Urinary bladder (tissue), 4 donors: Measurements from ENCODE around the gene SF3A2. TPM values are rescaled to one million over a fixed set of nuclear protein-coding genes. Genes with fewer than 3 reads are reported as not detected.
"Not testable (repeated sequence)": the region's sequence is repeated elsewhere in the genome, so short reads cannot be mapped to it uniquely, and the experiment has no call there.

ENCODE experiments used
- DNase-seq: peaks from one replicate; pipeline ENCODE4 v3.0.0-alpha.2; 2015; ENCODE audit errors: extremely low spot score
- H3K27ac ChIP-seq: one replicate; pipeline ENCODE4 v1.5.1; 2013; ENCODE audit warnings: low read depth, mild to moderate bottlenecking, moderate library complexity
- H3K36me3 ChIP-seq: one replicate; pipeline ENCODE4 v1.6.1; 2013; ENCODE audit warnings: mild to moderate bottlenecking, moderate library complexity; ENCODE audit not compliant: insufficient read depth
- H3K4me1 ChIP-seq: one replicate; pipeline ENCODE4 v1.6.1; 2013; ENCODE audit warnings: mild to moderate bottlenecking, moderate library complexity; ENCODE audit not compliant: insufficient read depth
- H3K4me3 ChIP-seq: one replicate; pipeline ENCODE4 v1.5.1; 2013; ENCODE audit warnings: low read depth, low read length
- WGBS: extraction: QIAGEN DNeasy Blood & Tissue Kit; methylation state at CpG from one replicate; pipeline ENCODE4 v1.1.7; 2013; 5-methylcytosine and 5-hydroxymethylcytosine counted together
- polyA plus RNA-seq: library from polyadenylated mRNA; stranded (reverse); fragments of 200-250 nt; gene quantifications from one replicate; pipeline ENCODE4 v1.2.3, GENCODE V29; 2013
- total RNA-seq: library from RNA; depleted of rRNA; stranded (reverse); fragments of >200 nt; gene quantifications from one replicate; pipeline ENCODE4 v1.2.3, GENCODE V29; 2014
- donor health status: healthy with polysubstance abuse.
- donor health status: healthy.

SF3A2 gene
- total and polyA plus RNA-seq, 2 donors: 32.5 to 69.9 TPM

- no peak overlapping the region for H3K4me3 ChIP-seq
- WGBS: 91% methylated on average over 22 of the region's 22 CpGs
- DNase-seq: no peak
- no peaks in the 10 kb centered on the region for H3K4me1 ChIP-seq
- H3K27ac ChIP-seq: no peak overlapping the region
- H3K36me3 ChIP-seq: no peaks in the 10 kb centered on the region
These were observed 38.3 kb upstream of the SF3A2 start for GRCh38 chr19:2198317-2198716.

GRCh38 chr19:2199215-2199614 is 37.4 kb upstream of the SF3A2 start:
- WGBS: 77% methylated on average over 18 of the region's 18 CpGs
- H3K4me1 ChIP-seq: no peaks in the 10 kb centered on the region
- no peak overlapping the region for H3K4me3 ChIP-seq
- no peak overlapping the region for H3K27ac ChIP-seq
- DNase-seq: no peak
- H3K36me3 ChIP-seq: no peaks in the 10 kb centered on the region

- H3K4me3 ChIP-seq: no peak overlapping the region
- H3K36me3 ChIP-seq: no peaks in the 10 kb centered on the region
- no peak for DNase-seq
- 92% methylated on average over 37 of the region's 37 CpGs for WGBS
- H3K27ac ChIP-seq: no peak overlapping the region
- no peaks in the 10 kb centered on the region for H3K4me1 ChIP-seq
These were observed 36.6 kb upstream of the SF3A2 start for GRCh38 chr19:2199861-2200623.

- not testable (repeated sequence) for H3K4me3 ChIP-seq, H3K36me3 ChIP-seq, H3K27ac ChIP-seq, H3K4me1 ChIP-seq, DNase-seq
- WGBS: 97% methylated on average over 50 of the region's 50 CpGs
These were observed 35.9 kb upstream of the SF3A2 start for GRCh38 chr19:2200624-2201294.

GRCh38 chr19:2201473-2202148 is 35.0 kb upstream of the SF3A2 start:
- no peaks in the 10 kb centered on the region for H3K4me1 ChIP-seq
- 93% methylated on average over 21 of the region's 21 CpGs for WGBS
- H3K27ac ChIP-seq: no peak overlapping the region
- no peaks in the 10 kb centered on the region for H3K36me3 ChIP-seq
- H3K4me3 ChIP-seq: no peak overlapping the region
- no peak for DNase-seq

GRCh38 chr19:2202366-2202765 is 34.3 kb upstream of the SF3A2 start:
- Histone ChIP-seq H3K36me3 (no peaks in the 10 kb centered on the region), H3K4me1 (no peaks in the 10 kb centered on the region), H3K4me3 (no peak overlapping the region), H3K27ac (no peak overlapping the region)
- WGBS: 94% methylated on average over 15 of the region's 15 CpGs
- no peak for DNase-seq

GRCh38 chr19:2207008-2207407 is 29.6 kb upstream of the SF3A2 start:
- Histone ChIP-seq H3K27ac (no peak overlapping the region), H3K4me1 (no peaks in the 10 kb centered on the region), H3K36me3 (peaks cover 3% of the 10 kb centered on the region), H3K4me3 (no peak overlapping the region)
- DNase-seq: no peak
- 86% methylated on average over 15 of the region's 15 CpGs for WGBS

GRCh38 chr19:2207991-2208860 is 28.4 kb upstream of the SF3A2 start:
- Histone ChIP-seq H3K27ac (no peak overlapping the region), H3K4me1 (no peaks in the 10 kb centered on the region), H3K36me3 (peaks cover 3% of the 10 kb centered on the region), H3K4me3 (no peak overlapping the region)
- DNase-seq: no peak
- WGBS: 52% methylated on average over 36 of the region's 36 CpGs

- Histone ChIP-seq H3K36me3 (peaks cover 4% of the 10 kb centered on the region), H3K4me1 (no peaks in the 10 kb centered on the region), H3K27ac (peak overlapping the region; percentile 12), H3K4me3 (no peak overlapping the region)
- DNase-seq: no peak
- WGBS: 72% methylated on average over 10 of the region's 10 CpGs
These were observed 27.6 kb upstream of the SF3A2 start for GRCh38 chr19:2208975-2209374.

GRCh38 chr19:2209408-2209807 is 27.2 kb upstream of the SF3A2 start:
- no peak for DNase-seq
- H3K4me1 ChIP-seq: no peaks in the 10 kb centered on the region
- WGBS: 93% methylated on average over 17 of the region's 17 CpGs
- H3K4me3 ChIP-seq: no peak overlapping the region
- H3K27ac ChIP-seq: no peak overlapping the region
- H3K36me3 ChIP-seq: peaks cover 6% of the 10 kb centered on the region

- Histone ChIP-seq H3K36me3 (peaks cover 10% of the 10 kb centered on the region), H3K4me1 (no peaks in the 10 kb centered on the region), H3K27ac (no peak overlapping the region), H3K4me3 (no peak overlapping the region)
- WGBS: 93% methylated on average over 21 of the region's 21 CpGs
- no peak for DNase-seq
These were observed 26.4 kb upstream of the SF3A2 start for GRCh38 chr19:2210206-2210605.

GRCh38 chr19:2210987-2211740 is 25.5 kb upstream of the SF3A2 start:
- H3K4me3 ChIP-seq: no peak overlapping the region
- H3K27ac ChIP-seq: no peak overlapping the region
- no peak for DNase-seq
- H3K4me1 ChIP-seq: no peaks in the 10 kb centered on the region
- H3K36me3 ChIP-seq: peaks cover 11% of the 10 kb centered on the region
- WGBS: 96% methylated on average over 33 of the region's 33 CpGs
